HG03045 (cell line): Measurements from ENCODE around the gene FER.

ENCODE experiments used
- ATAC-seq: cut with Tn5 transposase; IDR thresholded peaks from one replicate; pipeline ENCODE4 v1.9.1; 2021; ENCODE audit warnings: mild to moderate bottlenecking, moderate library complexity; ENCODE audit not compliant: unreplicated experiment

FER gene

DNA sequence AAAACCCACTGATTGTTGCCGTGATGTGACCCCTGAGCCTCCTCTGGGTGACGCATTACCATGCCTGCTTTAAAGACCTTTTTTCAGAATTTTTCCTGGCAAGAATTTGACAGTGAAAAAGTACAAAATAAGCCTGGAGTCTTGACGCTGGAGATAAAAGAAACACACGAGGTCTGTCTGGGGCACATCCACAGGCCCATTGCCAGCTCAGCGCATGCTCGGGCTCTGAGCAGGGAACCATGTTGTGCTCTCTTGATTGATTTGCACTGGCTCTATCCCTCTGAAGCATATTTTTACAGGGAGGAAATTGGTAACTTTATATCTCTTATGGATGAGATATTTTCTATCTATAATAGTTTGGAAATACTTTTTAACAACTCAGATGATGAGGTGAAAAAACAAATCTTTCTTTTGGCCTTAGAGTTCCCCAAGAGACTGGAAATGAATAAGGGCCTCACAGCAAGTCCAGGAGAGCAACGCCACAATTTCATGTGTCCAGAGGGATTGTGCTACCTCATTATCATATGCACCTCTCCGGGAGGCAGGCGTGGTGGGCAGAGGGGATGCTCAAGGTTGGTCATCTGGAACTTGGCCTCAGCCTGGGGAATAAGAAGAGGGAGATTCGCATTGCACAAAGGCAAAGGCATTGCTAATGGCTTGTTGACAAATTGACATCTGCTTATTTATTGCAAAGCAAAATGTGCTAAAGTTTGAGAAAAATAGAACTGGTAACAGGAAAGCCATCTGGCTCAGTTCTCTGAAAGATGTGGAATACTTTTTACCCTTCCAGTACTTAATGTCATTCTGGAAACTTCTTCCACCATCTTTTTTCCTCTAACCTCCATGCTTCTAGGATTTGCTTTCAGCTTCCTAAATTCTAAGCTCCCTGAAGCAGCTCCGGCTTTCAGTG lies 478.3 kb downstream of the FER start:
- no peak for ATAC-seq

- no peak for ATAC-seq
Observed at GRCh38 chr5:109230369-109230768, 482.7 kb downstream of the FER start.

GRCh38 chr5:109231331-109231730 lies 483.6 kb downstream of the FER start:
- ATAC-seq, result no peak

DNA sequence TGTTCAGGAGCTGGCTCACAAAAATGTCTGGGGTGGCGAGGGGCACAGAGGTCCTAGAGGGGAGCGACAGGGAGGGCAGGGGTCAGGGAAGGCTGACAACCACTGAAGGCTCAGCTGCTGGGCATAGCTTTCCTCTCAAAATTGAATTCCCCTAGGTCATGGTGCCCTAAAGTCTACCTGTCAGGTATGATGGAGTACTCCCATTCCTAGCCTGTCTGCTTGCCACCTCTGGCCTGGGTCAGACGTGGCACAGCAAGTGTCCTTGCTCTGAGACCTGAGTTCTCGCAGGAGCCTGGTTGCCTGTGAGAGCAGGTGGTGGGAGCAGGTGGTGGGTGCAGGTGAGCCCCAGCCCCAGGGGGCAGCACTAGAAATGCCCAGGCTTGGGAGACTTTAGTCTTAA lies 486.7 kb downstream of the FER start:
- ATAC-seq, result no peak

- no peak for ATAC-seq
Observed at GRCh38 chr5:109239456-109239855, 491.8 kb downstream of the FER start.

GRCh38 chr5:109242518-109242917 lies 494.8 kb downstream of the FER start:
- ATAC-seq, result no peak

GRCh38 chr5:109246395-109246794 lies 498.7 kb downstream of the FER start:
- ATAC-seq, result no peak
